ENCODE data around the gene TRAPPC13.

DNA sequence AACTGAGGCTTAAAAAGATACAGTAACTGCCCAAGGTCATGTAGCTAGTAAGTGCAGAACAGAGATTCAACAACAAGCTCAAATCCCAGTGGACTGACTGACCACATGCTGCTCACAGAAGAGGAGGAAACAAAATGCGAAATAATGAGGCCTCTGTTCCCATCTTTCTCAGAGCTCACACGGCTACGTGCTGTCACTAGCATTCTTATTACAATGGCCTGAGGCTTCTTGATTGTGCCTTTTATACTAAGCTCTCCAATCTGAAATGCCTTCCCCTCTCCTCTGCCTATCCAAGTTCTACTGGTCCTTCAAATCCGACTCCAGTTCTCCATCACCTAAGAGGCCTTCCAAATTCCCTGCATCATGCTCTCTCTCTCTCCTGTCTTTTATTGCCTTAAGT lies 71.1 kb downstream of the TRAPPC13 start:
- TF ChIP-seq, protein P1, sequence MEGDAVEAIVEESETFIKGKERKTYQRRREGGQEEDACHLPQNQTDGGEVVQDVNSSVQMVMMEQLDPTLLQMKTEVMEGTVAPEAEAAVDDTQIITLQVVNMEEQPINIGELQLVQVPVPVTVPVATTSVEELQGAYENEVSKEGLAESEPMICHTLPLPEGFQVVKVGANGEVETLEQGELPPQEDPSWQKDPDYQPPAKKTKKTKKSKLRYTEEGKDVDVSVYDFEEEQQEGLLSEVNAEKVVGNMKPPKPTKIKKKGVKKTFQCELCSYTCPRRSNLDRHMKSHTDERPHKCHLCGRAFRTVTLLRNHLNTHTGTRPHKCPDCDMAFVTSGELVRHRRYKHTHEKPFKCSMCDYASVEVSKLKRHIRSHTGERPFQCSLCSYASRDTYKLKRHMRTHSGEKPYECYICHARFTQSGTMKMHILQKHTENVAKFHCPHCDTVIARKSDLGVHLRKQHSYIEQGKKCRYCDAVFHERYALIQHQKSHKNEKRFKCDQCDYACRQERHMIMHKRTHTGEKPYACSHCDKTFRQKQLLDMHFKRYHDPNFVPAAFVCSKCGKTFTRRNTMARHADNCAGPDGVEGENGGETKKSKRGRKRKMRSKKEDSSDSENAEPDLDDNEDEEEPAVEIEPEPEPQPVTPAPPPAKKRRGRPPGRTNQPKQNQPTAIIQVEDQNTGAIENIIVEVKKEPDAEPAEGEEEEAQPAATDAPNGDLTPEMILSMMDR (IDR thresholded peaks at IDR 0.05; ENCODE audit: insufficient read depth, low read depth, low read length) = no peak
- no peak for TF ChIP-seq EZH2 (IDR thresholded peaks at IDR 0.05; ENCODE audit: insufficient read depth, low read length)

Data from astrocyte (in vitro differentiated cells and primary cell).